HT1080 (cell line): Measurements from ENCODE around the gene KCNQ1. TPM values are rescaled to one million over a fixed set of nuclear protein-coding genes. Genes with fewer than 3 reads are reported as not detected.

Experiments
- DNase-seq: peaks from one replicate; pipeline ENCODE4 v3.0.0-alpha.2; 2015; ENCODE audit warnings: low read depth
- total RNA-seq: library from RNA; depleted of rRNA; stranded (reverse); fragments of >200 nt; shearing (Covaris generic); gene quantifications from 2 replicates; pipeline ENCODE4 v1.2.3, GENCODE V29; 2014

Gene KCNQ1
- total RNA-seq, 1 experiment from 2014 or later, result not detected

GRCh38 chr11:2708151-2708581 lies 263.4 kb downstream of the KCNQ1 start:
- DNase-seq, result no peak

- no peak for DNase-seq
Measured at GRCh38 chr11:2708757-2709281, 264.0 kb downstream of the KCNQ1 start.

- no peak for DNase-seq
Measured at GRCh38 chr11:2709429-2709828, 264.6 kb downstream of the KCNQ1 start.

GRCh38 chr11:2711161-2711560 lies 266.4 kb downstream of the KCNQ1 start:
- no peak for DNase-seq

GRCh38 chr11:2713094-2713493 lies 268.3 kb downstream of the KCNQ1 start:
- no peak for DNase-seq

GRCh38 chr11:2713661-2714462 lies 269.1 kb downstream of the KCNQ1 start:
- DNase-seq, result no peak

GRCh38 chr11:2714463-2714800 lies 269.6 kb downstream of the KCNQ1 start:
- no peak for DNase-seq

- DNase-seq, result no peak
Measured at GRCh38 chr11:2714871-2715270, 270.1 kb downstream of the KCNQ1 start.

- no peak for DNase-seq
Measured at GRCh38 chr11:2715716-2716350, 271.0 kb downstream of the KCNQ1 start.

GRCh38 chr11:2716376-2717095 lies 271.7 kb downstream of the KCNQ1 start:
- no peak for DNase-seq

- DNase-seq, result no peak
Measured at GRCh38 chr11:2717561-2718325, 272.9 kb downstream of the KCNQ1 start.

GRCh38 chr11:2718817-2719438 lies 274.1 kb downstream of the KCNQ1 start:
- DNase-seq, result no peak

- DNase-seq, result no peak
Measured at GRCh38 chr11:2719831-2720590, 275.2 kb downstream of the KCNQ1 start.

GRCh38 chr11:2721210-2721916 lies 276.6 kb downstream of the KCNQ1 start:
- no peak for DNase-seq

- DNase-seq, result no peak
Measured at GRCh38 chr11:2722955-2723354, 278.1 kb downstream of the KCNQ1 start.

GRCh38 chr11:2724104-2724503 lies 279.3 kb downstream of the KCNQ1 start:
- no peak for DNase-seq

GRCh38 chr11:2724653-2725367 lies 280.0 kb downstream of the KCNQ1 start:
- DNase-seq, result no peak

GRCh38 chr11:2725368-2726300 lies 280.8 kb downstream of the KCNQ1 start:
- no peak for DNase-seq
